Stimulated activated CD4-positive, alpha-beta T cell treated with anti-CD3 and anti-CD28 coated beads, Interleukin-1b, Interleukin-23, amount 100 ng/mL, for 48 hours (primary cell): ENCODE measurements around the gene KRT4.
"Not testable (repeated sequence)": the region's sequence is repeated elsewhere in the genome, so short reads cannot be mapped to it uniquely, and the experiment has no call there.

Source experiments
- DNase-seq: peaks from one replicate; pipeline ENCODE4 v3.0.0-alpha.2; 2020

The KRT4 gene

GRCh38 chr12:52771088-52771487, 42.8 kb downstream of the KRT4 start:
- no peak for DNase-seq

- no peak for DNase-seq
These were observed 44.0 kb downstream of the KRT4 start for GRCh38 chr12:52769946-52770345.

- no peak for DNase-seq
These were observed 44.6 kb downstream of the KRT4 start for GRCh38 chr12:52769354-52769753.

GRCh38 chr12:52768479-52769200, 45.3 kb downstream of the KRT4 start:
- DNase-seq = no peak

GRCh38 chr12:52767427-52767826, 46.5 kb downstream of the KRT4 start:
- DNase-seq = no peak

GRCh38 chr12:52767020-52767379, 46.9 kb downstream of the KRT4 start:
- DNase-seq = no peak

GRCh38 chr12:52766351-52767019, 47.4 kb downstream of the KRT4 start:
- DNase-seq = no peak

GRCh38 chr12:52765702-52766101, 48.2 kb downstream of the KRT4 start:
- no peak for DNase-seq

- no peak for DNase-seq
These were observed 49.9 kb downstream of the KRT4 start for GRCh38 chr12:52763991-52764390.

- DNase-seq = no peak
These were observed 50.8 kb downstream of the KRT4 start for GRCh38 chr12:52763036-52763659.

GRCh38 chr12:52761802-52762201, 52.1 kb downstream of the KRT4 start:
- no peak for DNase-seq

GRCh38 chr12:52761218-52761617, 52.7 kb downstream of the KRT4 start:
- not testable (repeated sequence) for DNase-seq

- DNase-seq = no peak
These were observed 53.3 kb downstream of the KRT4 start for GRCh38 chr12:52760623-52761022.

- no peak for DNase-seq
These were observed 54.2 kb downstream of the KRT4 start for GRCh38 chr12:52759695-52760094.

GRCh38 chr12:52759218-52759617, 54.7 kb downstream of the KRT4 start:
- no peak for DNase-seq

GRCh38 chr12:52757449-52758176, 56.3 kb downstream of the KRT4 start:
- no peak for DNase-seq
